GM10266 (cell line): Measurements from ENCODE around the gene CNTN4.

Experiments
- DNase-seq: peaks from one replicate; pipeline ENCODE4 v3.0.0; 2012; ENCODE audit errors: extremely low spot score
- CTCF ChIP-seq: IDR thresholded peaks from 2 replicates; pipeline ENCODE4 v1.5.1; 2012; ENCODE audit warnings: mild to moderate bottlenecking, low read depth; ENCODE audit not compliant: control insufficient read depth, insufficient read depth; ENCODE audit errors: missing control alignments

The CNTN4 gene

GRCh38 chr3:2110597-2111117 is 12.0 kb downstream of the CNTN4 start:
- TF ChIP-seq CTCF = no peak
- DNase-seq = no peak

GRCh38 chr3:2114617-2115275 is 16.1 kb downstream of the CNTN4 start:
- TF ChIP-seq CTCF = no peak
- no peak for DNase-seq

GRCh38 chr3:2130726-2131125 is 32.1 kb downstream of the CNTN4 start:
- no peak for DNase-seq
- no peak for TF ChIP-seq CTCF

GRCh38 chr3:2133146-2133545 is 34.5 kb downstream of the CNTN4 start:
- TF ChIP-seq CTCF = no peak
- DNase-seq = no peak

GRCh38 chr3:2137651-2138050 is 39.0 kb downstream of the CNTN4 start:
- DNase-seq = no peak
- TF ChIP-seq CTCF = no peak

- TF ChIP-seq CTCF = no peak
- no peak for DNase-seq
Observed at GRCh38 chr3:2141482-2141881, 42.8 kb downstream of the CNTN4 start.

- TF ChIP-seq CTCF = no peak
- DNase-seq = no peak
Observed at GRCh38 chr3:2148561-2149340, 50.1 kb downstream of the CNTN4 start.
